H1 (cell line): ENCODE data around the gene RIMBP2.

Source experiments
- CEBPB ChIP-seq: IDR thresholded peaks from 2 replicates; pipeline ENCODE4 v1.6.1; 2012; ENCODE audit warnings: low read depth, low read length
- POLR2A ChIP-seq, 2 experiments: IDR thresholded peaks; 1 replicate in 1 of 2; 2 replicates in 1 of 2; pipeline ENCODE4 v1.6.1; 2011; ENCODE audit warnings: low read depth in 2 of 2, low read length in 2 of 2, mild to moderate bottlenecking in 2 of 2; ENCODE audit errors: control extremely low read depth in 1 of 2
- POLR2AphosphoS5 ChIP-seq: IDR thresholded peaks from 2 replicates; pipeline ENCODE4 v1.6.1; 2011; ENCODE audit warnings: low read depth, low read length
- TF ChIP-seq, protein P1 (sequence below), 3 experiments: IDR thresholded peaks; 1 replicate in 2 of 3; 2 replicates in 1 of 3; pipeline versions ENCODE4 v1.5.1 to v1.6.1; 2011; ENCODE audit warnings: low read length in 3 of 3, mild to moderate bottlenecking in 3 of 3, inconsistent platforms in 2 of 3, low read depth in 1 of 3, moderate library complexity in 1 of 3; ENCODE audit not compliant: insufficient read depth in 1 of 3; ENCODE audit errors: control extremely low read depth in 1 of 3

DNA sequence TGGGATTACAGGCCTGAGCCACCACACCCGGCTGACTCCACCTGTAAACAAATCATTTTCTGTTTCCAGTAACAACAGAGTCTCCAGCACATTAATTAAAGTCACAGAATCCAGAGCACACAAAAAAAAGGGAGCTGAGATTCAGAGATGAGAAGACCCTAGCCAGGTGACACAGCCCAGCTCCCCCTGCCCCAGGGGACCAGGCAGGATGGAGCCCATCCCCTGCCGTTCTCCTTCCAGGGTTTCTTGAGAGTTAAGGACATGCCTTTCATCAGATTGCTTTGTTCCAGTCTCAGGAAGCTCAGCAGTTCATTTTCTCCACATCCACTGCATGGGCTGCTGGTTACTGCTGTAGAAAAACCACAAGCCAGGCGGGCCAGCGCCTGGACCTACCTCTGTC, 81.2 kb downstream of the RIMBP2 start:
- no peak for TF ChIP-seq POLR2AphosphoS5
- TF ChIP-seq POLR2A (IDR thresholded peaks at IDR 0.05; ENCODE audit: control extremely low read depth in 1 of 2, low read depth in 2 of 2, low read length in 2 of 2), result no peak
- TF ChIP-seq CEBPB, result no peak
- TF ChIP-seq, protein P1, sequence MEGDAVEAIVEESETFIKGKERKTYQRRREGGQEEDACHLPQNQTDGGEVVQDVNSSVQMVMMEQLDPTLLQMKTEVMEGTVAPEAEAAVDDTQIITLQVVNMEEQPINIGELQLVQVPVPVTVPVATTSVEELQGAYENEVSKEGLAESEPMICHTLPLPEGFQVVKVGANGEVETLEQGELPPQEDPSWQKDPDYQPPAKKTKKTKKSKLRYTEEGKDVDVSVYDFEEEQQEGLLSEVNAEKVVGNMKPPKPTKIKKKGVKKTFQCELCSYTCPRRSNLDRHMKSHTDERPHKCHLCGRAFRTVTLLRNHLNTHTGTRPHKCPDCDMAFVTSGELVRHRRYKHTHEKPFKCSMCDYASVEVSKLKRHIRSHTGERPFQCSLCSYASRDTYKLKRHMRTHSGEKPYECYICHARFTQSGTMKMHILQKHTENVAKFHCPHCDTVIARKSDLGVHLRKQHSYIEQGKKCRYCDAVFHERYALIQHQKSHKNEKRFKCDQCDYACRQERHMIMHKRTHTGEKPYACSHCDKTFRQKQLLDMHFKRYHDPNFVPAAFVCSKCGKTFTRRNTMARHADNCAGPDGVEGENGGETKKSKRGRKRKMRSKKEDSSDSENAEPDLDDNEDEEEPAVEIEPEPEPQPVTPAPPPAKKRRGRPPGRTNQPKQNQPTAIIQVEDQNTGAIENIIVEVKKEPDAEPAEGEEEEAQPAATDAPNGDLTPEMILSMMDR (IDR thresholded peaks at IDR 0.05; ENCODE audit: control extremely low read depth in 1 of 3, insufficient read depth in 1 of 3, low read depth in 1 of 3, low read length in 3 of 3), result no peak
